ENCODE measurements around the gene CAPN12.

The CAPN12 gene

DNA sequence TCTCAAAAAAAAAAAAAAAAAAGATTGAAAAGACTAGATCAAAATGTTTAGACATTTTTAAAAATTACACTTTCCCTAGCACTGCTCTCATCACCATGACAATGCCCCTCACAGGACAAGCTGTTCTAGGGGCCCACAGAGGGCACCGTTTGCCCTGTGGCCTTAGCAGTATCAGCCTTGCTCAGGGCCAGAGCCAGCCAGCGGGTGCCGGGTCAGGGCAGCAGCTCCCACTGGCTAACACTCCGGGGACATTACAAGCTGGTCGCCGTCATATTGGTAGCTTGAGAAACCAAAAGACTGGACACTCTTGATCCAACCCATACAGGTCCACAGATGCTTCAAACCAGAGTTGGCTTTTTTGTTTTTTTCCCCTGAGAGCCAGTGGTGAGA is 18.0 kb downstream of the CAPN12 start:
- no peak for TF ChIP-seq CTCF (IDR thresholded peaks at IDR 0.05; ENCODE audit: insufficient read depth, low read depth, low read length, missing control alignments)

DNA sequence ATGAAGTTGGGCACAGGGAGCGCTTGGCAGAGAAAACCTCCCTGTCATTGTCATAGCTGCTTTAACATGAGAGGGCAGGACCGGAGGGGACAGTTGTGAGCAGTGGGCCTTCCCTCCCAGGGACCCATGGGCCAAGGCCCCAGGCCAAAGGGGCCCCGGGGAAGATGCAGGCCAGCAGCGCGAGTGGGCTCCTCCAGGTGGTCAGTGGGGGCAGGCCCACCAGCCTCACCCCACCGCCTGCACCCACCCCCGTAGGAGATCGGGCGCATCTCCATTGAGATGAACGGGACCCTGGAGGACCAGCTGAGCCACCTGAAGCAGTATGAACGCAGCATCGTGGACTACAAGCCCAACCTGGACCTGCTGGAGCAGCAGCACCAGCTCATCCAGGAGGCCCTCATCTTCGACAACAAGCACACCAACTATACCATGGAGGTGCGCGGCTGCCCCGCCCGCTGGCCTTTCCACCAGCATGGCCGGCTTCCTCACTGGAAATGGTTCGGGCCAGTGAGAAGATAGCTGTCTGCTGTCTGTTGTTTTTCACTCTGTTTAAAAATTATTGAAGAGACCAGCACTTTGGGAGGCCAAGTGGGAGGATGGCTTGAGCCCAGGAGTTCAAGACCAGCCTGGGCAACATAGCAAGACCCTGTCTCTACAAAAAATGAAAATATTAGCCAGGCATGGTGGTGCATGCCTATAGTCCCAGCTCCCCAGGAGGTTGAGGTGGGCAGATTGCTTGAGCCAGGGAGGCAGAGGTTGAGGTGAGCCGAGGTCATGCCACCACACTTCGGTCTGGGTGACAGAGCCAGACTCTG is 18.6 kb downstream of the CAPN12 start:
- H3K4me3 ChIP-seq (ENCODE audit: low read length): no peak overlapping the region
- DNase-seq (ENCODE audit: low read depth): no peak
- no peak for TF ChIP-seq CTCF (IDR thresholded peaks at IDR 0.05; ENCODE audit: insufficient read depth, low read depth, low read length, missing control alignments)

More for the DNA sequence above, 18.0 kb downstream of the CAPN12 start:
- H3K4me3 ChIP-seq (ENCODE audit: low read length): no peak overlapping the region
- no peak for DNase-seq (ENCODE audit: low read depth)

DNA sequence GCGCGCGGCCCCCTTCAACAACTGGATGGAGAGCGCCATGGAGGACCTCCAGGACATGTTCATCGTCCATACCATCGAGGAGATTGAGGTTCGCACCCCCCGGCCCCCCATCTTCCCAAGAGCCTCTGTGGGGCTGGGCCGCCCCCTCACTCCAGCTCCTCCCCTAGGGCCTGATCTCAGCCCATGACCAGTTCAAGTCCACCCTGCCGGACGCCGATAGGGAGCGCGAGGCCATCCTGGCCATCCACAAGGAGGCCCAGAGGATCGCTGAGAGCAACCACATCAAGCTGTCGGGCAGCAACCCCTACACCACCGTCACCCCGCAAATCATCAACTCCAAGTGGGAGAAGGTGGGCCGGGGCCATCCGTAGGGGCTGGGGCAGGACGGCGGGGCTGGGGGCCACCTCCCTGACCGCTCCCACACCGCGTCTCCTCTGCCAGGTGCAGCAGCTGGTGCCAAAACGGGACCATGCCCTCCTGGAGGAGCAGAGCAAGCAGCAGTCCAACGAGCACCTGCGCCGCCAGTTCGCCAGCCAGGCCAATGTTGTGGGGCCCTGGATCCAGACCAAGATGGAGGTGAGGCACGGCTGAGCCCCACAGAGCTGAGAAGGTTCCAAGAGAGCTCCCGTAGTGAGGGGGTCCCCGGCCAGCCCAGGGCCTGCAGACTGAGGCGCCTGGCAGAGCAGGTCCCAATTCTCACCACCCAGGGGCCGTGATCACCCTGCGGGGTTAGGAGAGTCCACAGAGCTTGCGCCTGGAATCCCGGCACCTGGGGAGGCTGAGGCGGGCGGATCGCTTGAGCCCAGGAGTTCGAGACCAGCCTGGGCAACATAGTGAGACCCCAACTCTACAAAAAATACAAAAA is 20.1 kb downstream of the CAPN12 start:
- no peak for TF ChIP-seq CTCF (IDR thresholded peaks at IDR 0.05; ENCODE audit: insufficient read depth, low read depth, low read length, missing control alignments)
- DNase-seq (ENCODE audit: low read depth): no peak
- no peak overlapping the region for H3K4me3 ChIP-seq (ENCODE audit: low read length)

GRCh38 chr19:38723606-38723965 is 20.7 kb downstream of the CAPN12 start:
- no peak for TF ChIP-seq CTCF (IDR thresholded peaks at IDR 0.05; ENCODE audit: insufficient read depth, low read depth, low read length, missing control alignments)
- H3K4me3 ChIP-seq (ENCODE audit: low read length): no peak overlapping the region
- no peak for DNase-seq (ENCODE audit: low read depth)

DNA sequence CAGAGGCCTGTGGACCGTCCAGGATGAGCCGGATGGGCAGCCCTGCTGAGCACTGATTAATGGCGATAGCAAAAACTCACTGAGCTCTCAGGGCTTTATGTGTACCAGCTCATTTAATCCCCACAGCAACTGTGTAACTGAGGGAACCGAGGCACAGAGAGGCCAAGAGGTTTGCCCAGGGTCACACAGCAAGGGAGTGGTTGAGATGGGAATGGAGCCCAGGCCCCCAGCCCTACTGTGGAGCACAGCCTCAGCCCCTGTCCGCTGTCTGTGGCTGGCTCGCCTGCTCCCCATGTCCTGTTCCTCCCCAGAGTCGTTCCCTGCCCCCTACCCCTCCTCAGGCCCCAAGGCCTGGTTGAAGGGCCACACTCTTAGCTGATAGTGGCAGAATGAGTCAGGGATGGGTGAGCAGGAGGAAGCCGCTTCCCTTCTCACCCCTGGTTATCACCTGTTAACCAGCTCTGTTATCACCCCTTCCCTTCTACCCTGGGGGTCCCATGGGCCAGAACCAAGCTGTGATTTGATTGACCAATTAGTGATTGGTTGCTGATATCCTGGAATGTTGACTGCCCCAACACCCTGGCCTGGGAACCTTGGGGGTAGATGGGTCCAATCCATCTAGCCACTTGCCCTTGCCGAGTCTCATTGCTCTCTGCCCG is 21.2 kb downstream of the CAPN12 start:
- no peak overlapping the region for H3K4me3 ChIP-seq (ENCODE audit: low read length)
- no peak for TF ChIP-seq CTCF (IDR thresholded peaks at IDR 0.05; ENCODE audit: insufficient read depth, low read depth, low read length, missing control alignments)
- no peak for DNase-seq (ENCODE audit: low read depth)

DNA sequence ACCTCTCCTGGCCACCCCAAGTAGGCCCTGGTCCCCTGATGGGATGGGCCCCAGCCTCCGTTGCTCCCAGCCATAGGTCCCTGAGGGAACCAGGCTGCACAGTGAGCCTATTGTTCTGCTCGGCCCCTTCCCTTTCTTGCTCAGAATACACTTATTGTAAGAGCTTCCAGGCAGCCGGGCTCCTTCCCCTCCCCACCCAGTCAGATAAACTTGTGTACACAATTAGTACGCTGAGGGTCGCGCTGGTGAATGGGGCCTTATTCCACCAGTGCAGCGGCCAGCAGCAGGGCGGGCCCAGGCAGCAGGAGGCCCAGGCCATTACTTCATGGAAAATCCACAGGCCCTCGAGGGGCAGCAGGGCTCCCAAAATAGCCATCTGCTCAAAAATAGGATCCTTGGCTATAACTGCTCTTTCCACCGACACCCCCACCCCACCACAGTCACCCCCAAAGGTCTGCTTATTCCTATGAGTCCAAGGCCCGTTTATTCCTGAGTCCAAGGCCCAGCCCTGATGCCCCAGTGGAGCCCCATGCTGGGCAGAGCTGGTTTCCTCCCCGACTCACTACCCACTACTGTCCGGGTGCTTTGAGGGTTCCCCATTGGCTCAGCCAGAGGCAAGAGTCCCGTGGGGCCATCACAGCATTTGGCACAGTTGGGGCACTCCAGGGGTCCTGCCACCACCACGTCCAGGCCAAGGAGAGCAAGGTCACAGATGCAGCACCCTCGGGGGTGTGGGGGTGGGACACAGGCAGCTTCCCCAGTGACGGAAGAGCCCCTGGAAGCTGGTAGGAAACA is 22.1 kb downstream of the CAPN12 start:
- H3K4me3 ChIP-seq (ENCODE audit: low read length): no peak overlapping the region
- DNase-seq (ENCODE audit: low read depth): no peak
- TF ChIP-seq CTCF (IDR thresholded peaks at IDR 0.05; ENCODE audit: insufficient read depth, low read depth, low read length, missing control alignments): no peak

All from epithelial cell of esophagus (primary cell).